SIG-M5 (cell line): ENCODE data around the gene FPGS.
"Not testable (repeated sequence)": the region's sequence is repeated elsewhere in the genome, so short reads cannot be mapped to it uniquely, and the experiment has no call there.

Experiments
- DNase-seq: peaks from one replicate; lab custom pipeline; 2025; lab: John Stamatoyannopoulos, UW

FPGS gene, protein sequence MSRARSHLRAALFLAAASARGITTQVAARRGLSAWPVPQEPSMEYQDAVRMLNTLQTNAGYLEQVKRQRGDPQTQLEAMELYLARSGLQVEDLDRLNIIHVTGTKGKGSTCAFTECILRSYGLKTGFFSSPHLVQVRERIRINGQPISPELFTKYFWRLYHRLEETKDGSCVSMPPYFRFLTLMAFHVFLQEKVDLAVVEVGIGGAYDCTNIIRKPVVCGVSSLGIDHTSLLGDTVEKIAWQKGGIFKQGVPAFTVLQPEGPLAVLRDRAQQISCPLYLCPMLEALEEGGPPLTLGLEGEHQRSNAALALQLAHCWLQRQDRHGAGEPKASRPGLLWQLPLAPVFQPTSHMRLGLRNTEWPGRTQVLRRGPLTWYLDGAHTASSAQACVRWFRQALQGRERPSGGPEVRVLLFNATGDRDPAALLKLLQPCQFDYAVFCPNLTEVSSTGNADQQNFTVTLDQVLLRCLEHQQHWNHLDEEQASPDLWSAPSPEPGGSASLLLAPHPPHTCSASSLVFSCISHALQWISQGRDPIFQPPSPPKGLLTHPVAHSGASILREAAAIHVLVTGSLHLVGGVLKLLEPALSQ

DNA sequence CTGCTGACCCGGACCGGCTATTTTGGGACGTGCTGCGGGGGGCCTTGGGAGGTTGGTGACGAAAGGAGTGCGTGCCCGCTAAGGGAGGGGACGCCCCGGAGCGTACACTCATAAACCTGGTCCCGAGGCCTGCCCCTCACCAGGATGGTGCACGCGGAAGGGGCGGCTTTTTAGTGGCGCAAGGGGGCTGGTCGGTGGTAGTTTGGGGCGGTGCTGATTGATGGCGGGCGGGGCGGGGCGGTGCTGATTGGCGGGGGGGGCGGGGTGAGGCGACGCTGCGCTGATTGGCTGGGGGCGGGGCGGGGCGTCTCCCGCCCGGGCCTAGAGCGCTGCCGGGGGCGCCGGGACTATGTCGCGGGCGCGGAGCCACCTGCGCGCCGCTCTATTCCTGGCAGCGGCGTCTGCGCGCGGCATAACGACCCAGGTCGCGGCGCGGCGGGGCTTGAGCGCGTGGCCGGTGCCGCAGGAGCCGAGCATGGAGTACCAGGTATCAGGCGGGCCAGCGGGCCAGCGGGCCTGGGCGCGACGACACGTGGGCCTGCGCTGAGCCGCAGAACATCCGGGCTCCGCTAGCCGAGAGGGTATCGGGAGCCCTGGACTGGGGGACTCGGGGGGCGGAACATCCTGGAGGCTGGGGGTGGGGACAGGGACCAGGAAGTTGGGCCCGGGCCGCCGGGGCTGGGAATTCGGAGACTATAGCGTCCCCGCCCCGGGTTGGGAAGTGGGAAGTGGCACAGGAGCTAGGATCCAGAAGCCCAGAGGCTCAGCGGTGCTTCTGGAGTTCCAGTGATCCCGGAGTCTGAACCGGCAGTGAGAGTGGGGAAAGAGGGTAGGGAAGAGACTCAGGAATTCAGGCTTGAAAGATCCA is at the start of gene FPGS:
FPGS (plus strand) TSS at position 307 of the 868 bp plus-strand sequence; CDS start at position 350, 43 bp downstream.
- no peak for DNase-seq

DNA sequence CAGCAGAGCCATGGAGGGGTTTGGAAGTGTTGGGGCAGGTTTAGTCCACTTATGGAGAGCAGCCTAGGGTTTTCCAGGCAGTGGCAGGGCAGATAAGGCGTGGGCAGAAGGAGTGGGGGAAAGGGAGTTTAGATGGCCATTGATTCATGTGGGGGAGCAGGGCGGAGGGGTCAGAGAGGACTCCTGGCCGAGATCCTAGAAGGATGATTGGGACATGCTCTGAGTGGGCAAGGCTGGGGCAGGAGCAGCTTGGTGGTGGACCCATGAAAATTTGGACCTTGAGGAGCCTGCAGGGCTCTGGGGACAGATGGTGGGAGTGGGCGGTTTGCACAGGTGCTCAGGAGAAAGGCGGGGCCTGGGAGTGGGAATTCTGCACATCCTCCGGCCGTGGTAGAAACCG is 49.5 kb upstream of the FPGS start:
- DNase-seq: no peak

DNA sequence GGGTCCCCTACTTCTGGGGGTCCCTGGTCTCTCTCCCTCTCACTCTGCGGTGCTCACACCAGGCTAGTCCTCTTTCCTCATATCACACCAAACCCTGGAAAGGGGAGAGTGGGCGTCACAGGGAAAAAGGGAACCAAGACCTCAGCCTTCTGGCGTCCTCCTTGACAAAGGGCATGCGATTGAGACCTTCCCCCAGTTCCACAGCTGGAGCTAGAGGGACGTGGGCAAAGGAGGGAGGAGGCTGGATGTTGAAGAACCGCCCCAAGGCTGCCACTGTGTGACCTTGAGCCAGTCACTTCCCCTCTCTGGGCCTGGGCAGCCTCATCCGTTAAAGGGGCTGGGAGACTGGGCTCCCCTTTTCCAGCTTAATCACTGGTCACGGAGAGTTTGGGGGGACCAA is 49.1 kb upstream of the FPGS start:
- DNase-seq: no peak

DNA sequence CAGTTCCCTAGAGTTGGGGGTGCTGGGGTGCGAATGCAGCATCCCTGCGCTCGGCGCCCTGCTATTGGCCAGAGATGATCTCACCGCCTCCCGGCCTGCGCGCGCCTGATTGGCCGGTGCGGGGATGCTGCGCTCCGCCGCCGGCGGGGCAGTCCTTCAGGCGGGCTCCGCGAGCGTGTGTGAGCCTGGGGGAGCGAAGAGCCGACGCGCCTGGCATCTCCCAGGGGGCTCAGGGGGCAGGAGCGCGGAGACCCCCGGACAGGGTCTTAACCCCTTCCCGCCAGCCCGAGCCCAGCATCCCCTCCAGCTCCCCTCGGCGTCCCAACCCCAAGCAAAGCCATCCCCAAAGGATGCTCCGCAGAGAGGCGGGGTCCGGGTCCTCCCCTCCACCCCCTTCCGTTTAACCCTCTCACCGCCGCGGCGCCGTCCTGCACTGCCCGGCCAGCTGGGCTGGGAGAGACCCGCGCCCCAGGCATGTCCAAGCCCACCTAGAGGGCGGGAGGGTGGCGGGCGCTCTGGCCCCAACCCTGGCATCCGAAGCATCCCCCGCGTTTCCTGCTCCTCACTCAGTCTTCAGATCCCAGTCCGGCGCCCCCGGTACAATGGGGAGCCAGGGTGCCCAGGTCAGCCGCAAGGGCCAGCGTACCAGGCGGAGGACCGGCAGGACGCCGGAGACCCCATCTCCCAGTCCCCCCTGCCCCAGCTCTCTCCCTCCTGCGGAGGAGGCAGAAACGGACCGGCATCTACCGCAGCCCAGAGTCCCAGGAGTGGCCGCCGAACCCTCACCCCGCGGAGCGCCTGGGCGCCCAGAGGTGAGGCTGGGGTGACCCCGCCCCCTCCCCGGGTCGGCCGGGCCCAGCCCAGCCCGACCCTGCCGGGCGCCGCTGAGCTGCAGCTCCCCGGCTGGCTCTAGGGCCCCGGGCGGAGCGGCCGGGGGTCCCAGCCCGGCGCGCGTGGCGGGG is 48.3 kb upstream of the FPGS start:
- no peak for DNase-seq

DNA sequence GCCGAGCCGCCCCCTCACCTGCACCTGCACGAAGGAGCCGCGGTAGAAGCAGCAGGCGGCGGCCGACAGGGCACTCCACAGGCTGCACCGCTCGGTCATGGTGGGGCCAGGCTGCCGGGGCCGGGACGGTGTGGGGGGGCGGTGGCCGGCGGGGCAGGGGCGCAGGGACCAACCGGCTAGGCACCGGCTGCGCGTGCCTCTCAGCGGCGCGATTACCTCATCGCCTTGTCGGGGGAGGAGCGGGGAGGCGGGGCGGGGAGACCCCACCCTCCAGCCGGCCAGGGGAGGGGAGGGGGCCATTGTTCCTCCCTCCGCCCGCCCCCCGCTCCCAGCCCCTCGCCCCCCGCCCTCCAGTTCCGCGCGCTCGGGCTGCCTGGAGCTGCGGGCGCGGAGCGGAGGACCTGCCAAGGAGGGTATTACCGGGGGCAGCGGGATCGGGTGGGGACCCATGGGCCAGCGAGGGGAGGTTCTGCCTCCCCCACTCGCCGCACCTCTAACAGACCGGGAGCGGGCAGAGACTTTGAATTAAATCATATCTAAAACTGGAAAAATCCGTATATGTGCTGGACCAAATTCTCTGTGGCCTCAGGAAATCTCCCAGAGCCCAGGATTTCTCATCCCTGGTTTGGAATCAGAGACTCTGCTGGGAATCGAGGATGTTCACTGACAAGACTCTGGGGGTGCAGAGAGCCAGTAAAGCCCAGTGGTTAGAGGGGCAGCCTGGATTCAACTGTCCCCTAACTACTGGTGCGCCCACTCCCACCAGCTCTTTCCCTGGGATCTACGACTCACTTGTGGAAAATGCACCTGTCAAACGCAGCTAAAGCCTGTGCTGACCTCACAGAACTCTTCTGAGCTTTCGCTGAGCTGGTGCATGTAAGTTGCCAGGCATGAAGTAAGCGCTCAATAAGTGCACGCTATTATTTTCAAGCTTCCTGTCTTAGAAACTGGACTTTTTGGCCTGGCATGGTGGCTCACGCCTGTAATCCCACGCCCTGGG is 47.3 kb upstream of the FPGS start:
- no peak for DNase-seq

DNA sequence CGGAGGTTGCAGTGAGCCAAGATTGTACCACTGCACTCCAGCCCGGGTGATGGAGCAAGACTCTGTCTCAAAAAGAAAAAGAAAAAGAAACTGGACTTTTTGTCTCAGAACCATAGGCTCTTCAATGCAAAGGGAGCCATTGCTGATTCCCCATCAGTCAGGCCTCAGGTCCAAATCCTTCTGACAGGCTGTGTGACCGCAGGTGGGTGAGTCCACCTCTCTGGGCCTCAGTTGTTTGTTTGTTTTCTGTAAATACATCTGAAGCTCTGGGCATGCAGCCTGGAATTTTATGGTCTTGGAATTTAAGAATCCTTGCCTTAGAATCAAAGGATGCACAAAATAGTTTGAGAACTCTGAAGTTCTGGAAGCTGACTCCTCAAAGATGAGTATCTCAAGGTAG is 46.4 kb upstream of the FPGS start:
- no peak for DNase-seq

DNA sequence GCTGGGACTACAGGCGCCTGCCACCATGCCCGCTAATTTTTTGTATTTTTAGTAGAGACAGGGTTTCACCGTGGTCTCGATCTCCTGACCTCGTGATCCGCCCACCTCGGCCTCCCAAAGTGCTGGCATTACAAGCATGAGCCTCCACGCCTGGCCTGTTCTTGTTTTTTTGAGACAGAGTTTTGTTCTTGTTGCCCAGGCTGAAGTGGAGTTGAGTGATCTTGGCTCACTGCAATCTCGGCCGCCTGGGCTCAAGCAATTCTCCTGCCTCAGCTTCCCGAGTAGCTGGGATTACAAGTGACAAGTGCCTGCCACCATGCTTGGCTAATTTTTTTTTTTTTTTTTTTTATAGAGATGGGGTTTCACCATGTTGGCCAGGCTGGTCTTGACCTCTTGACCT is 45.9 kb upstream of the FPGS start:
- not testable (repeated sequence) for DNase-seq

DNA sequence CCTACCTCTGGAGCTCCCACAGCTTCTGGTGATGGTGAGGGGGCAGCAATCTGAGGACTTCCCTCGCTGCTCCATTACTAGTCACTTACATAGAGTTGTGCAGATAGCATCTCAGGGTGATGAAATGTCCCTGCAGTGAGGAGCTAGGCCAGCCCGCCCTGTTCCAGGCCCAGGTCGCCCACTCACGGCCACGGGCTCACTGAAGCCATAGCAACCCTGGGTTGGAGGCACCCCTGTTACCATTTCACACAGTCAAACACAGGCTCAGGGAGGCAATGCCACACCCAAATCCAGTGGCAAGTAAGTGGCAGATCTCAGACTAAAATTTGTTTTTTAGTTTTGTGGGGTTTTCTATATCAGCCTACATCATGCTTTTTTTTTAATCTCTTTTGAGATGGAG is 43.8 kb upstream of the FPGS start:
- no peak for DNase-seq

DNA sequence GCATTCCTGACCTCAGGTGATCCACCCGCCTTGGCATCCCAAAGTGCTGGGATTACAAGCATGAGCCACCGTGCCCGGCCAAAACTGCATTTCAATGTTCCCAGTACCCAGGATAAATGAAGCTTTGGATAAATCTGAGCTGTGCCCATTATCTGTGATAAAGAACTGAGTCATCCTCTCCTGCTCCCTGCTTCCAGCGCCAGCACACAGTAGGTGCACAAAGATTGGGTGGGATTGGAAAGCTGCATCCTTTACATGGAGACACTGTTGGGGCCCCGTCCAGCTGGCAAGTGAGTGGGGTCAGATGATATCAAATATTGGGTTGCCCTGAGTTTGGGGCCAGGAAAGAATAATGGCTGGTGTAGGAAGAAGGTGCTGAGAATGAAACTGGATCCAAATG is 41.6 kb upstream of the FPGS start:
- DNase-seq: no peak

DNA sequence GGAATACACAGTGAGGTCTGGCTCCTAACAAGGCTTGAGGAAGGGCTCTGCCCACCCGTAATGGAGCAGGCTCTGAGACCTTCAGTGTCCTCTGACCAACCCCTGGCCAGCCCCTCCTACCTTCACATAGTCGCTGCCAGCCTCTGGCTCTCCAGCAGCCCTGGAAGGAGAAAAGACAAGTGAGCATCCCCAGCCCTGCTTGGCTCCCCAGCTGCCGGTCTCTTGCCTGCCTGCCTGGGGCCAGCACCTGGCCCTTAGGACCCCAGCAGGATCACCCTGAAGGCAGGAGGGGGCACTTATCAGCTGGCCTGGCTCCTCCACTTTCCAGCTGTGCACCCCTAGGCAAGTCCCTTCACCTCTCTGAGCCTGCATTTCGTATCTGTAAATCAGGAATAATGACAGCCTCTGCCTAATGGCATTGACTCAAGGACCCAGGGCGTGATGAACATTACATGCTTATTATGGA is 41.2 kb upstream of the FPGS start:
- DNase-seq: no peak

DNA sequence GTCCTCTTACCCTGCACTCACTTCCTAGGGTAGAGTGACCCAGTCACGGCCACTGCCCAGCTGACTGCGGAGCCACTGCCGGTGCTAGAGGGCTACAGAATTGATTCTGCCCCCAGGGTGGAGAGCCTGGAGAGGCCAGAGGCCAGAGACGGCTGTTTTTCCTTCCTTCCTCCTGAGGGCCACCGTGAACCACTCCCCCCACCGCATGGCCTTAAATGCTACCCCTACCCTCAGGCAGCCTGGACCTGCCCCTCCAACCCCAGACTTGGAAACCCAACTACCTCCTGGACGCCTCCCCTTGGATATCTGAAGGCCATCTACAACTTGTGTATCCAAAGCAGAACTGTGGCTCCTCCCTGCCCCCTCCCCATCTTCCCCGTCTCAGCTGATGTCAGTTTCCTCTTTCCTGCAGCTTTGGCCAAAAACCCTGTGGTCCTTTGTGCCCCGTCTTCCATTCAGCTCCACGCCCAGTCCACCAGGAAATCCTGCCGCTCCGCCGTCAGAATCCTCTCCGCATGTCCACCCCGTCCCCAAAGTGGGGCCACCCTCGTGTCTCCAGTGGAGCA is 40.5 kb upstream of the FPGS start:
- DNase-seq: no peak

DNA sequence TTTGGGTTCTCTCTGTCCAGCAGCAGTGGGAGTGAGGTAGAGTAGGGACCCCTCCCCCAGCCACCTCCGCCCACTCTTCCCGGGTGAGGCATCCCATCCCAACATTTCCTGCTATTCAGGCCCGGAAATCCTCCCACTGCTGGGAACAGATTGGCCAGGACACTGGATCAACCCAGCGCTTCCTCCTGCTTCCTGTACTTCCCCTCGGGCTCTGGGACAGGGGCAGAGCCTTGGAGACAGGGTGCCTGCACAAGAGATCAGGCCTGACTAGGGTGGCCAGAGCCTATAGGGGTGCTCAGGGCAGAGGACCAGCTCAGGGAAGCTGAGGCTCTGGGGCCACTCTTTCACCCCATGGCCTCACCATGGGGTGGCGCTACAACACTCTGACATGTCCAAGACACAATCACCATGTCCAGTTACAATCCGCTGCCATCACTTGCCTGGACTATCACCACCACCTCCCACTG is 38.7 kb upstream of the FPGS start:
- no peak for DNase-seq

DNA sequence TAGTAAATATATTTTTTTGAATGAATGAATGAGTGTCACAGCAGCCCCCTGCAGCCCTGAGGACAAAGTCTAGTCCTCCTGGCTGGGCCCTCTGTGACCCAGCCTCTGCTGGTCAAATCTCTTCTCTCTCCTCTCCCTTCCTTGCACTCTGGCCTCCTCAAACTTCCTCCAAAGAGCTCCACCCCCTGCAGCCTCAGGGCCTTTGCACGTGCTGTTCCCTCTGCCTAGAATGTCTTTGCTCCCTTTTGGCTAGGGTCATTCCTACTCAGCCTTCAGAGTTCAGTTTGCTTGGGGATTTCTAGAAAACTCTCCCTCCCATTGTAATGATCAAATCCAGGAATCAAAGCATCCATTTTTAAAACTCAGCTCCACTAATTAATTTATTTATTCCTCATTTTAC is 37.3 kb upstream of the FPGS start:
- no peak for DNase-seq

DNA sequence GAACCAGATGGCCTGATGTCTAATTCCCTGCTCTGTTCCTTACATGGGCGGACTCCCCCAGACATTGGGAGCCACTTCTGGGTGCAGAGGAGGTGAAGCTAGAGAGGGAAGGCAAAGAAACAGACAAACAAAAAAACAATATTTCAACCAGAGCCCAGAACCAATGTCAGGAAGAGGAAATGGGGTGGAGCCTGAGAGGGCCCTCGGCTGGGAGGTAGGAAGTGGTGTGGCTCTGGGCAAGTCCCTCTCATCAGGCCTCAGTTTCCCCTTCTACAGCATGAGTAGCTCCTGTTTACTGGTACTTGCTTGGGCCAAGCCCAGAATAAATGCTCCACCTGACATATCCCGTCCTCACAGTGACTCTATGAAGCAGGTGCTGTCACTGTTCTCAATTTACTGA is 35.3 kb upstream of the FPGS start:
- DNase-seq: no peak

DNA sequence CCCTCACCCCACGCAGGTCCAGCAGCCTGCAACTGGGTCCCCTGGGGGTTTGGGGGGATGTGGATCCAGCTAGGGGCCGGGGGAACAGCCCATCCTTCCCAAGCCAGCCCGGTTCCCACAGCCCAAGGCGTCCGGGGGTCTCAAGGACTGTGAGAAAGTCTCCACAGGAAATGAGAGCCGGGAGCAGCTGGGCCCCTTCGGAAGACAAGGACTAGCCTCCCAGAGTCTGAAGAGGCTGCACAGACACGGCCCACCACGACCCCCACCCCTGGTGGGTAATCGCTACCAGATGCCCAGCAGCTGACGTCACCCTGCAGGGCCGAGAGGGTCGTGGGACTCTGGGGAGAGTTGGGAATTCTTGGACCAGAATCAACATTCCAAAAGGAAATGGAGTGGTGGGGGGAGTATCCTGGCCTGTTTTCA is 34.8 kb upstream of the FPGS start:
- no peak for DNase-seq

DNA sequence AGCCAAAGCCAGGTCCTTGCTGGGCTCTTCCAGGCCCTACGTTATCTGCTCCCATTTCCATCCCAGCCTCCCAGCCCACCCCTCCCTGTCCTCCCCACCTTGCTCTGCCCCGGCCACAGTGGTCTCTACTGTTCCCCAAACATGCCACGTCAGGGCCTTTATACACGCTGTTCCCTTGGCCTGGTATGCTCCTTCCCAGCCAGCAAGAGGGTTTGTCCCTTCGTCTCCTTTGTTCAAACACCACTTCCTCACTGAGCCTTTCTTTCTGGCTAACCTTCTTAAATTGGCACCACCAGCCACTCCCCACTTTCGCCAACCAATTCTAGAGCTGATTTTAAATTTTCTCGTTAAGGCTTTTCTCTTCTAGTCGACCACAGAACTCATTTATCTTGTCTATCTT is 34.0 kb upstream of the FPGS start:
- no peak for DNase-seq

DNA sequence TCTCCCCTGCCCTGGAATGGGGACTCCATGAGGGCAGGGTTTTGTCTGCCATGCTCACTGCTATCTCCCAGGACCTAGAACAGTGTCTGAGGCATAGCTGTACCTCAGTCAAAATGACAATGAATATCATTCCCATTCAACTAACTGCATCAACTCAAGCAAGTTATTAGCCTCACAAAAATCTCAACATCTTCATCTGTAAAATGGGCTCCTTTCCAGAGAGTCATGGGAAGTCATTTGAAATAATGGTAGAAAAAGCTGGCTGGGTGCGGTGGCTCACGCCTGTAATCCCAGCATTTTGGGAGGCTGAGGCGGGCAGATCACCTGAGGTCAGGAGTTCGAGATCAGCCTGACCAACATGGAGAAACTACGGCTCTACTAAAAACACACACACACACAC is 33.6 kb upstream of the FPGS start:
- no peak for DNase-seq

DNA sequence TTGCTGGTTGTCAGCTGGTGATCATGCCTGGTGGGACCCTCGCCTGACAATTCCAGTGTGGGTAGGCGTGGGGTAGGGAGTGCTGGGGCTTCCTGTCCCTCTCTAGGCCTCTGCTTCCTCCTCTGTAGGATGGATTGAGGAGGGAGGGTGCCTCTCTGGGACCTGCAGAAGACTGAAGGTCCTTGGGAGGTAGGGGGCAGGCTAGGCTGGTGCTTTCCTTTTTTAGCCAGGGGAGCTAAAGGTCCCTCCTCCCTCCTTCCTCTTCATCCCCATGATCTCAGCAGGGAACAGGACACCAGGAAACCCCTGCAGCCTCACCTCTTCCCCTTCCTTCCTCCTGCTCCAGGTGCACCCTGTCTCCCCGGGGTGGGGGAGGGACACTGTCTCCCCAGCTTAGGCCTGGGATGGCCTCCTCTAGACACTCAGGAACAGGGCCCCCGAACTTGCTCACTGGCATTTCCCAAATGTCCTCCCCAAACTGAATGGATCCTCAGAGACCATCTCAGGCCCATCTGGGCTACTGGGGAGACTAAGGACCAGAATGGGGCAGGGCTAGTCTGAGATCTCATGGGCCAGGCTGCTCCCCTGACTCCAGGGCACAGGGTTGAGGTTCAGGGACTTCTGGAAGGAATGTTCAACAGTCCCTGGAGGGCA is 32.6 kb upstream of the FPGS start:
- DNase-seq: no peak

DNA sequence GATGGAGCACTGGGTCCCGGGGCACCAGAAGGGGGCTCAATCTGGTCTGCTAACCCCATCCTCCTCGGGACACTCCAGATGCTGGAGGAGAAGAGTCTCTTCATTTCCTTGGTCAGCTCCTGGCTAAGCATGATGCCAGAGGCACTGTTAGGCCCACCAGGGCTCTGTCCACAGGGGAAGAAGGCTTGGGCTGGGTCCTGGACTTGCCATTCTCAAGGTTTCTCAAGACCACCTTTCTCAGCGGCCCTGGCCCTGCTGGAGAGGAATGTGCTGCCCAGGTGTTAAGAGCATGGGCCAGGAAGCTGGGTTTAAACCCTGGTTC is 32.1 kb upstream of the FPGS start:
- DNase-seq: no peak
